Measurements from ENCODE around the gene MTUS2. TPM values are rescaled to one million over a fixed set of nuclear protein-coding genes. Genes with fewer than 3 reads are reported as not detected.

The MTUS2 gene
- total and polyA plus RNA-seq, 10 of the 15 experiments (the other 5 are each of a cell fraction or from before 2014, with no cell fraction given) = under 0.01 to 0.05 (median 0.02) TPM; not detected in 6

- ATAC-seq = no peak
- H4K20me1 ChIP-seq (ENCODE audit: control insufficient read depth, insufficient read depth) = no peaks in the 10 kb centered on the region
- no peak overlapping the region for H3K4me3 ChIP-seq
- no peak overlapping the region for H2AFZ ChIP-seq (ENCODE audit: control insufficient read depth, low read depth, low read length)
- H3K9ac ChIP-seq (ENCODE audit: control insufficient read depth, insufficient read depth, low read length) = no peak overlapping the region
- ChIA-PET SMC1A (ENCODE audit: uncharacterized antibody, unreplicated experiment) (no interaction called here), POLR2A (no interaction called here), CTCF (no interaction called here), RAD21 (ENCODE audit: unreplicated experiment) (no interaction called here)
- no peaks in the 10 kb centered on the region for H3K27me3 ChIP-seq (replicated peaks in 1 of 2; ENCODE audit: control insufficient read depth in 2 of 2, insufficient read depth in 2 of 2, low read length in 1 of 2)
- no peaks in the 10 kb centered on the region; the same call in 2 of the 3 replicates for H3K9me3 ChIP-seq (replicated peaks; ENCODE audit: control insufficient read depth, insufficient read depth, low read length)
- TF ChIP-seq PAX5 (IDR thresholded peaks at IDR 0.05; ENCODE audit: borderline replicate concordance, low read depth, low read length) = no peak
- TF ChIP-seq TAF1 (IDR thresholded peaks at IDR 0.05; ENCODE audit: borderline replicate concordance, low read depth, low read length) = no peak
- no peak for TF ChIP-seq MLLT1 (IDR thresholded peaks at IDR 0.05)
- no peak overlapping the region for H3K27ac ChIP-seq (ENCODE audit: control insufficient read depth, insufficient read depth)
- FAIRE-seq = no peak
- H3K79me2 ChIP-seq (ENCODE audit: control insufficient read depth, insufficient read depth, low read length) = no peaks in the 10 kb centered on the region
- no peak overlapping the region for H3K4me2 ChIP-seq (ENCODE audit: control insufficient read depth, insufficient read depth)
- BruUV-seq (replicated peaks) = no TSS peak
- DNase-seq (ENCODE audit: low read depth, low spot score) = no peak
- WGBS (ENCODE audit: insufficient coverage, insufficient replicate concordance, low lambda C conversion rate, missing lambda C conversion rate) = 44% methylated on average over 3 of the region's 3 CpGs
- intact Hi-C loops (cut with micrococcal nuclease; ENCODE audit: unreplicated experiment) = no loop called here
- H3K36me3 ChIP-seq (ENCODE audit: control insufficient read depth in 2 of 2, insufficient read depth in 2 of 2, low read length in 1 of 2) = no peaks in the 10 kb centered on the region
- in situ Hi-C loops (cut with MboI) = no loop called here
- no peaks in the 10 kb centered on the region for H3K4me1 ChIP-seq (ENCODE audit: control insufficient read depth, insufficient read depth, low read length)
Observed at GRCh38 chr13:29022968-29023367, 202.8 kb downstream of the MTUS2 start.

GRCh38 chr13:29024783-29025182 is 204.6 kb downstream of the MTUS2 start:
- SMC1A ChIA-PET (ENCODE audit: uncharacterized antibody, unreplicated experiment) = no interaction called here
- TF ChIP-seq SP1 (IDR thresholded peaks at IDR 0.05; ENCODE audit: low read depth, low read length) (no peak), MYB (IDR thresholded peaks at IDR 0.05; ENCODE audit: borderline replicate concordance, low read depth, low read length) (no peak), ZBTB11 (CRISPR knock-in tag; IDR thresholded peaks at IDR 0.05) (no peak), SUZ12 (IDR thresholded peaks at IDR 0.05; ENCODE audit: unreplicated experiment) (no peak), BCLAF1 (IDR thresholded peaks at IDR 0.05) (no peak)

More at GRCh38 chr13:29024783-29025182, 204.6 kb downstream of the MTUS2 start:
- ChIA-PET RAD21 (ENCODE audit: unreplicated experiment) (no interaction called here), POLR2A (no interaction called here), CTCF (no interaction called here)
- ATAC-seq = no peak
- no peak for DNase-seq (ENCODE audit: low read depth, low spot score)
- intact Hi-C loops (cut with micrococcal nuclease; ENCODE audit: unreplicated experiment) = no loop called here
- Histone ChIP-seq H3K27me3 (replicated peaks in 1 of 2; ENCODE audit: control insufficient read depth in 2 of 2, insufficient read depth in 2 of 2, low read length in 1 of 2) (no peaks in the 10 kb centered on the region), H4K20me1 (ENCODE audit: control insufficient read depth, insufficient read depth) (no peaks in the 10 kb centered on the region), H3K4me3 (no peak overlapping the region), H3K4me2 (ENCODE audit: control insufficient read depth, insufficient read depth) (no peak overlapping the region), H3K4me1 (ENCODE audit: control insufficient read depth, insufficient read depth, low read length) (no peaks in the 10 kb centered on the region), H3K36me3 (ENCODE audit: control insufficient read depth in 2 of 2, insufficient read depth in 2 of 2, low read length in 1 of 2) (no peaks in the 10 kb centered on the region), H3K9ac (ENCODE audit: control insufficient read depth, insufficient read depth, low read length) (no peak overlapping the region), H3K79me2 (ENCODE audit: control insufficient read depth, insufficient read depth, low read length) (no peaks in the 10 kb centered on the region), H2AFZ (ENCODE audit: control insufficient read depth, low read depth, low read length) (no peak overlapping the region), H3K9me3 (replicated peaks; ENCODE audit: control insufficient read depth, insufficient read depth, low read length) (no peaks in the 10 kb centered on the region; the same call in 2 of the 3 replicates), H3K27ac (ENCODE audit: control insufficient read depth, insufficient read depth) (no peak overlapping the region)
- in situ Hi-C loops (cut with MboI) = no loop called here
- FAIRE-seq = no peak
- 31% methylated on average over 8 of the region's 8 CpGs for WGBS (ENCODE audit: insufficient coverage, insufficient replicate concordance, low lambda C conversion rate, missing lambda C conversion rate)
- BruUV-seq (replicated peaks) = no TSS peak
